HEK293 (cell line): ENCODE results near the gene MAP3K5.

Experiments
- CTCF ChIP-seq: fragments of 450-650 bp; formaldehyde crosslinking; IDR thresholded peaks from 2 replicates; pipeline ENCODE4 v1.5.1; 2016; ENCODE audit warnings: missing biosample characterization, missing genetic modification characterization
- ZNF768 ChIP-seq: fragments of 450-650 bp; formaldehyde crosslinking; IDR thresholded peaks from 2 replicates; pipeline ENCODE4 v1.5.1; 2018; ENCODE audit warnings: missing biosample characterization, mild to moderate bottlenecking, missing genetic modification characterization

GRCh38 chr6:136788069-136788902, 4.0 kb downstream of the MAP3K5 start:
- TF ChIP-seq ZNF768 (no peak), CTCF (no peak)
